ENCODE data around the gene PIP4K2A.

The PIP4K2A gene

DNA sequence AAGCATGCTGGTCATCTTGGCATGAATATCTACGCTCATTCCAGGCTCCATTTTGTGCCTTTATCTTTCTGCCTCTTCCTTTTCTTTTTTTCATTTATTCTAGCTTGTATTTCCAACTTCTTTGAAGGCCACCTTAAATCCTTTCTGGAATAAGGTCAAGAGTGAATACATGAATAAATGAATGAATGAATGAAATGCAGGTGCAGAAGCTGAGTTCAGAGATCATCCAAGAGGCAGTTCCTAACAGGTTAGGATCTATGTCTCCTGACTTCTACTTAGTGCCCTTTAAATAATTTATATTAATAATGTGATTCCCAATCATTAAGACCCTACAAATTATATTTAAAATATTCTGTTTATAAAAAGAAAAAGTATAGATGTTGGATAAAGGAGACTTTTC, 125.9 kb downstream of the PIP4K2A start:
- no peak for DNase-seq

DNA sequence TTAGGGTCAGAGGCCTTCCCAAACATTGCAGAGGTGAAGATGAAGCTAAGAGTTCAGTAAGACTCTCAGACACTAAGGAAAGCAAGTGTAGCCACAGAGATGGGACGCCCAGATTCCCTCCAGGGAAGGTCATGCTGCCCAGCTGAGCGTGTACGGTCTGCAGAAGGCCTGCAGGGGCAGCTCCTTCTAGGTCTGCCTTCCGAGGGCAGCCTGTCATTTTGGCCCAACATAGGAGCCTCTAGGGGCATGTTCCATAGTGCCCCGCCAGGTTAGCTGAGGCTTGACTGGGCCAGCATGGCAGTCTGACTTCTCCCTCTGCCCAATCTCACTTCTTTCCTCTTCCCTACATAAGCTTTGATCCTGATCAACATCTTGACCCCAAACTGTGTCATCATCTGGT, 130.7 kb downstream of the PIP4K2A start:
- DNase-seq: no peak

- no peak for DNase-seq
Observed at GRCh38 chr10:22581461-22581860, 132.9 kb downstream of the PIP4K2A start.

GRCh38 chr10:22580711-22581110, 133.7 kb downstream of the PIP4K2A start:
- no peak for DNase-seq

GRCh38 chr10:22579826-22580225, 134.6 kb downstream of the PIP4K2A start:
- no peak for DNase-seq

GRCh38 chr10:22573820-22574569, 140.4 kb downstream of the PIP4K2A start:
- peak; percentile 28 for DNase-seq

DNA sequence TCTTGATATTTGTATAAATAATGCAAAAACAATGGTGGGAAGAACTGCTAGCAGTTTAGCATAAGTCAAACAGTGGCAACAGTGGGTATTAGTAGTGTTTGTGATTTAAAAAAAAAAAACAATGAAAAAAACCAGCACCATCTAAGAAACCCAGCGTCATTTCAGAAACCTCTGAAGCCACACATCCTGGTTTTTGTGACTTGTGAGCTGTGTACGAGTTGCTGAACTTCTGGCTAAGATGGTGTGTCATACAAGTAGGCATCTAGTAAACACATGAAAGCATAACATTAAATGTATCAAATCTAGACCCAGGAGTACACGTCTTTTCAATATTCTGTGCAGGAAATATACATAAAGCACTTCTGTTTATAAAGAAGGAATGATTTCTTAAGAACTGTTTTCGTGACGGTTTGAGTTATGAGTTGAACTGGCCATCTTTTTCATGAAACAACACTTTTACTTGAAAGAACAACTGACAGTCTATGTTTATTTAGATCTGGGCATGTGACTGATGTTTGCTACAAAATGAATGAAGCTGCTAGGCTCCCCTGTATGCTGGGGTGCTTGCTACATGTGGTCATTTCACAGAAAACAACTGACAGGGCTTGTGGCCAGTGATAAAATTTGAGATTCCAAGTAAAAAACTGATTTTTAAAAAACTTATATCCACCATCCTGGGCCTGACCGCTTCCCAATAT, 143.5 kb downstream of the PIP4K2A start:
- DNase-seq: no peak

DNA sequence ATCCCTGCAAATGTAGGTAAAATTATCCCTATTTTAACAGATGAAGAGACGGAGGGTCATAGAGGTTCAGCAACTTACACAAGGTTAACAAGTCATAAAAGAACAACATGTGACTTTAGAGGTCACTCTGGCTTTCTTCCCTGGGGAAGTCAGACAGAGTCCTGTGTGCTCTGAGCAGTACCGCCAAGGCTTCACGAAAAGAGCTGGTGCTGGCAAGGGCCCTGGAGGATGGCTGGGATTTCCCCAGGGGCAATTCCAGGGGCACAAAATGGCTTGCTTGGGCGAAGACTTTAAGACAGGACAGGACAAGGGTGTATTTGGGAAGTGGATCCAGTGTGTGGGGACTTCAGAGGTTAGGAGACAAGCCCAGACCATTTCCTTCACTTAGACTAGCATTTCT, 144.1 kb downstream of the PIP4K2A start:
- no peak for DNase-seq

- no peak for DNase-seq
Observed at GRCh38 chr10:22568928-22569327, 145.4 kb downstream of the PIP4K2A start.

- no peak for DNase-seq
Observed at GRCh38 chr10:22564060-22564459, 150.3 kb downstream of the PIP4K2A start.

DNA sequence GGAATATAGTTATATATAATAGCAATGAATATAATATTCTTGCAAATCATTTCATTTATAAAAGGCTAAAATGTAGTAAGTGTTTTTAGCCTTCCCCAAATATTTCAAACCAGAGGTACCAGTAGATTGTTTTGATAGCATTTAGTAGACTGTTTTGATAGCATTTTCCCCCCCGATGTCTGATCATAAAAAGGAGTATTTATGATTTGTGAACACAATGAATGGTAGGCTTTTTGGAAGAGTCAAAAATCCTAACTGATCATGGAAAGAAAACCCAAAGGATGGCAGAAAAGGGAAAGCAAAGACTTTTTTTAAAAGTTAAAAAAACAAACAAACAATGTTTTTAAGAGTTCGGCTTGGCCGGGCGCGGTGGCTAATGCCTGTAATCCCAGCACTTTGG, 152.5 kb downstream of the PIP4K2A start:
- DNase-seq: no peak

GRCh38 chr10:22560913-22561239, 153.5 kb downstream of the PIP4K2A start:
- no peak for DNase-seq

DNA sequence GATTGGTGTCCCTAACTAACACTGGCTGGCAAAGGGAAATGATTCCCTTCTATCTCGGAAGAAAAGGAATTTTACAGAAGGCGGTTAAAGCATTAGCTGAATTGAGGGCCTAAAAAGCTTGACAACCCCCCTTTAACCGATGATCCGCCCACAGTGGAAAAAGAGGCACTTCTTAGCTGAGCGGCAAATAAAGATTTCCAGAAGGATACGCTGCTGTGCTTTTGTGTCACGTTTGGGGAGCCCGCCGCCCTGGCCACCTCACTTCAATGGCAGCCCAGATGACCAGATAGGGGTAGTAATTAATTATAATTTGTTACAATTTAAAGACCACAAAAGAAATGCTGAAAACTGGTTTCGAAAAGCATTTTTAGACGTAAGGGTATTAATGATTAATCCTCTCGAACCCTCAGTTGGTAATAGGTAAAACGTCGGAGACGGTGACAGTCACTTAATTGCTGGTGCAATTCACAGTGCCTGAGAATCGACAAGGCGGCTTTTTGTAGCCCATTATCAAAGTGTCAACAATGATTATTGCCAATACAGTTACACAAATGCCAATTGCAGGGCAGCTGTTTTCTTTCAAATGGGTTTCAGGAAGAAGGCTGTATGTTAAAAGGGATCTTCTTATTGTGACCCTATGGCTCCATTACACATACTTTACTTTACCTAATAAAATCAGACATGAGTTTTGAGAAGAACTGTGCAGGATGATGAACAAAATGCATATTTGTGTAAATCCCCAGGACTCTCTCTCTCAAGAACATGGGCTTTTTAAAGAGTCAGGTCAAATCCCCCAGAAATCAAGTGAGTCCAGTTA, 154.1 kb downstream of the PIP4K2A start:
- no peak for DNase-seq

GRCh38 chr10:22557321-22557720, 157.1 kb downstream of the PIP4K2A start:
- no peak for DNase-seq

DNA sequence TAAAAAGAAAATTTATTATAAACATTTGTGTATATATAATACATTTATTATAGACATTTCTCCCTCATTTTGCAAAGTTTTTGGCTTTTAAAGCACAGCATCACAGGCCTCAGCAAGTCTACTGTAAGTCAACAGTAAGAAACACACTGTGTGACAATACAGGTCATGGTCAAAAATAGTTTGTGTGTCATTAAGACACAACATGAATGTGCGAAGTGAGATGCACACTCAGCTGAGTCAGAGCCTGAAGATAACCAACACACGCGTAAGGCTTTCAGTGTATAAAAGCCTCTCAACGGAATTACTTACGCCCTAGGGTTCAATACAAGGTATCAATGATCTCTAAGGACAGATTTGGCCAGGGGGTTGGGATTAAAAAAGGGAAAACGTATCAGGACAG, 157.6 kb downstream of the PIP4K2A start:
- no peak for DNase-seq

GRCh38 chr10:22554461-22555182, 159.8 kb downstream of the PIP4K2A start:
- DNase-seq: no peak

DNA sequence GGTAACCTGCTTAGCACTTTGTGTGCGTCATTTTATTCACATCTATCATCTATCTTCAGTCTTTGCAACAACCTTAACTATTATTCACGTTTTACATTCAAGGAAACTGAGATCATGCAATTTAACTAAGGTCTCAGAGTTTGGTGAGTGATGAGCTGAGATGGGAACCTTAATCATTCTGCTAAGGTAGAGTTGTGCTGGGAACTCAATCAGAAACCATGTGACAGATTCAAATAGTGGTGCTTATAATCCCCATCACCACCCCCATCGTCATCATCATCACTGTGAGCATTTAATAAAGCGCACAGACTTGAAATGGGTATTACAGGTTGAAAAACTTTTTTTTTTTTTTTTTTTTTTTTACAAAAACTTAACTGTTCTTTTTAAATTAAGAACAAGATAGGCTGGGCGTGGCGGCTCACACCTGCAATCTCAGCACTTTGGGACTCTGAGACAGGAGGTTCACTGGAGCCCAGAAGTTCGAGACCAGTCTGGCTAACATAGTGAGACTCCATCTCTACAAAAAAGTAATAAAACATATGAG, 160.9 kb downstream of the PIP4K2A start:
- no peak for DNase-seq

DNA sequence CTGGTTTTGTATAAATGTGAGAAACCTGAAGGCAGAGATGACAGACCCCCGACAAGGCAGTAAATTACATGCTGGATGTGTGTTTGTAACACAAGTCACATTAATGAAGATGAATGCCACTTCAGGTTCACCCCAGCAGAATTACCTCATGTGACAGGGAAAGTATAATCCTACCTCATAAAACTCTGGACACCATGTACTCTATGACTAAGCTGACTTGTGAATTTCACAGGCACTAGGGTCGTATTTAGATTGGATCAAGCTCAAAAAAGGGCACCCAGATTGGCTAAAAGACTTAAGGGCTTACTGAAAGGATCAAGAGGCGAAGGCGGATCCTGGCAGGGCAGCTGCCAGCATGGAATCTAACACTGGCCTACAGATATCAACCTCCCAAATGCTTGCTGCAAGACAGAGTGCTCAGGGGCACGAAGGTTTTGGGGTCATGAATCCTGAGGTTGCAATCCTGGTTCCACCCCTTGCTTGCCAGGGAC, 161.4 kb downstream of the PIP4K2A start:
- DNase-seq: no peak

DNA sequence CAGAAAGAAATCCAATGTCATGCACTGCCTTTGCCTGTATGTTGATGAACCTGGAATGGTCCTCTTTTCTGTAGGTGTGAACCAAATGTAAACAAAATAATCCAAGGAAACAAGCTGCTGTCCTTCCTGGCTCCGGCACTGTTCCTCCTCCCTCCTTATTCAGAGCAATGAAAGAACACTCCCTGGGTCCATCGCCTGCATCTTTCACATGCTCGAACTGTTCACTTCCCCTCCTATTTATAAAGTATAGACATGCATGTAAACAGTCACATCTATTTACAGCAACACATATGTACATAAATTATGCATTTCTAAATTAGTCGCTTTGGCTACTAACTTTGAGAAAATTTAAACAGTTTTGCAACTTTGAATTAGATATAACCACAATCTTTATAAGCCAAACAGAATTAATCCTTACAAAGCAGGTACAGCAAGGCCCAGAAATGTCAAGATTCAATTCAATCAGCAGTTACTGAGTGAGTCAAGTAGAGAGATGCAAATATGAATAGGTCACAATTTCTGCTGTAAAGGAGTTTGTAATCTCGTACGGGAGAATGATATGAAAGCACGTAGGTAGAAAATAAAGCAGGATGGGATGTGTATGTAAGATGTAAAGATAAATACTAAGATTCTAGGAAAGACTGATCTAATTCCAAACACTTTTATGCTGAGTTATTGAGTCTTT, 162.6 kb downstream of the PIP4K2A start:
- no peak for DNase-seq

- DNase-seq: peak; percentile 14
Observed at GRCh38 chr10:22550732-22551131, 163.6 kb downstream of the PIP4K2A start.

DNA sequence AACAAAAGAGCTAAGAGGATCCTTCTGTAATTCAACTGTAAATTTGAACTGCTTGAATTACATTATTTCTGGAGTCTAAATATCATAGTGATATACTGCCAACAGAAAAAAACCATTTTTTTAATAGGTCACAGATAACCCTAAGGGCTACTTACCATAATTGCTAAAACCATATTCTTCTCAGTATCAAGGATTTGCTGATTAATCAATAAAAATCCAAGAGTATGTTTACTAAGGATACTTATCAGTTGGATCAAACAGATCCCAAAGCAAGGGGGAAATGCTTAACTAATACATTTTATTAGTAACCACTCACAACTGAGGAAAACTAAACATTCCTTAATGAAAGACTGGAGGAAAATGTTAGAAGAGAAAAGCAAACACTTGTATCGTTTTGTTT, 166.0 kb downstream of the PIP4K2A start:
- DNase-seq: no peak

DNA sequence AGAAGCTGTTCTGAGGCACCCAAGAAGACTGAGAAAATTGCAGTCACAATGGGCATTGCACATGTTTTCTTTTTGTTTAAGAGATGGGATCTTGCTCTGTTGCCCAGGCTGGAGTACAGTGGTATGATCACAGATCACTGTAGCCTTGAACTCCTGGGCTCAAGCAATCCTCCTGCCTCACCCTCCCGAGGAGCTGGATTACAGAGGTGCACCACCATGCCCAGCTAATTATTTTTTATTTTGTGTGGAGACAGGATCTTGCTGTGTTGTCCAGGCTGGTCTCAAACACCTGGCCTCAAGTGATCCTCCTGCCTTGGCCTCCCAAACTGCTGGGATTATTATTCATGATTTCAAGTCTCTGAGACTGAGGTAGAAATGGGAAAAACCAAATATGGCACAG, 168.7 kb downstream of the PIP4K2A start:
- DNase-seq: no peak

Measured in NCI-H1694 treated with DMSO at 0.1 percent for 48 hours (cell line).